Measurements from ENCODE around the gene OSM. TPM values are rescaled to one million over a fixed set of nuclear protein-coding genes. Genes with fewer than 3 reads are reported as not detected.

The OSM gene
- total RNA-seq, 1 donor from 2014 or later: not detected

GRCh38 chr22:30233582-30233981 is 33.1 kb downstream of the OSM start:
- H3K36me3 Mint-ChIP-seq (ENCODE audit: unreplicated experiment): no peaks in the 10 kb centered on the region
- H3K4me3 Mint-ChIP-seq (ENCODE audit: unreplicated experiment): no peak overlapping the region
- no peak overlapping the region for H3K27ac Mint-ChIP-seq (ENCODE audit: unreplicated experiment)
- peaks cover 7% of the 10 kb centered on the region for H3K27me3 Mint-ChIP-seq (ENCODE audit: unreplicated experiment)
- peaks cover 15% of the 10 kb centered on the region for H3K4me1 Mint-ChIP-seq (ENCODE audit: low read depth, unreplicated experiment)
- H3K9me3 Mint-ChIP-seq (ENCODE audit: unreplicated experiment): no peaks in the 10 kb centered on the region
- DNase-seq: no peak
- no peak for TF ChIP-seq CTCF (IDR thresholded peaks at IDR 0.05; ENCODE audit: partially characterized antibody, unreplicated experiment)

GRCh38 chr22:30232716-30233218 is 33.9 kb downstream of the OSM start:
- no peaks in the 10 kb centered on the region for H3K36me3 Mint-ChIP-seq (ENCODE audit: unreplicated experiment)
- H3K27me3 Mint-ChIP-seq (ENCODE audit: unreplicated experiment): peaks cover 4% of the 10 kb centered on the region
- no peaks in the 10 kb centered on the region for H3K9me3 Mint-ChIP-seq (ENCODE audit: unreplicated experiment)
- H3K27ac Mint-ChIP-seq (ENCODE audit: unreplicated experiment): no peak overlapping the region
- TF ChIP-seq CTCF (IDR thresholded peaks at IDR 0.05; ENCODE audit: partially characterized antibody, unreplicated experiment): no peak
- no peak for DNase-seq
- H3K4me1 Mint-ChIP-seq (ENCODE audit: low read depth, unreplicated experiment): peaks cover 13% of the 10 kb centered on the region
- H3K4me3 Mint-ChIP-seq (ENCODE audit: unreplicated experiment): no peak overlapping the region

GRCh38 chr22:30230787-30231461 is 35.7 kb downstream of the OSM start:
- H3K36me3 Mint-ChIP-seq (ENCODE audit: unreplicated experiment): no peaks in the 10 kb centered on the region
- TF ChIP-seq CTCF (IDR thresholded peaks at IDR 0.05; ENCODE audit: partially characterized antibody, unreplicated experiment): no peak
- no peaks in the 10 kb centered on the region for H3K9me3 Mint-ChIP-seq (ENCODE audit: unreplicated experiment)
- peaks cover 6% of the 10 kb centered on the region for H3K27me3 Mint-ChIP-seq (ENCODE audit: unreplicated experiment)
- no peak overlapping the region for H3K27ac Mint-ChIP-seq (ENCODE audit: unreplicated experiment)
- peaks cover 13% of the 10 kb centered on the region for H3K4me1 Mint-ChIP-seq (ENCODE audit: low read depth, unreplicated experiment)
- no peak for DNase-seq
- H3K4me3 Mint-ChIP-seq (ENCODE audit: unreplicated experiment): no peak overlapping the region

GRCh38 chr22:30230330-30230729 is 36.3 kb downstream of the OSM start:
- Mint-ChIP-seq H3K9me3 (ENCODE audit: unreplicated experiment) (no peaks in the 10 kb centered on the region), H3K27ac (ENCODE audit: unreplicated experiment) (no peak overlapping the region), H3K4me1 (ENCODE audit: low read depth, unreplicated experiment) (peaks cover 10% of the 10 kb centered on the region), H3K27me3 (ENCODE audit: unreplicated experiment) (peaks cover 6% of the 10 kb centered on the region), H3K36me3 (ENCODE audit: unreplicated experiment) (no peaks in the 10 kb centered on the region), H3K4me3 (ENCODE audit: unreplicated experiment) (no peak overlapping the region)
- no peak for DNase-seq
- no peak for TF ChIP-seq CTCF (IDR thresholded peaks at IDR 0.05; ENCODE audit: partially characterized antibody, unreplicated experiment)
